HG03439 (cell line): Measurements from ENCODE around the gene NFKBIB.
"Not testable (repeated sequence)": the region's sequence is repeated elsewhere in the genome, so short reads cannot be mapped to it uniquely, and the experiment has no call there.

ENCODE experiments used
- ATAC-seq: cut with Tn5 transposase; IDR thresholded peaks from one replicate; pipeline ENCODE4 v1.9.1; 2021; ENCODE audit warnings: mild to moderate bottlenecking, moderate library complexity; ENCODE audit not compliant: unreplicated experiment

NFKBIB gene

GRCh38 chr19:38922482-38922881 lies 22.7 kb downstream of the NFKBIB start:
- no peak for ATAC-seq

- ATAC-seq, result no peak
Observed at GRCh38 chr19:38924388-38924787, 24.6 kb downstream of the NFKBIB start.

GRCh38 chr19:38928391-38929001 lies 28.7 kb downstream of the NFKBIB start:
- ATAC-seq, result no peak

- ATAC-seq, result peak; percentile 76
Observed at GRCh38 chr19:38929929-38930775, 30.4 kb downstream of the NFKBIB start, which contains the start of gene SARS2. TSS of gene SARS2 (minus strand) at chr19:38930763. CDS start at chr19:38930736, 27 bp downstream.

GRCh38 chr19:38930776-38931520 lies 31.2 kb downstream of the NFKBIB start, which contains the start of gene MRPS12:
TSS of gene MRPS12 (plus strand) at chr19:38930944. CDS start at chr19:38931295, 351 bp downstream.
- peak; percentile 93 for ATAC-seq

GRCh38 chr19:38931521-38931793 lies 31.7 kb downstream of the NFKBIB start:
- ATAC-seq, result no peak

- no peak for ATAC-seq
Observed at GRCh38 chr19:38932425-38933179, 32.8 kb downstream of the NFKBIB start.

- ATAC-seq, result no peak
Observed at GRCh38 chr19:38933544-38933943, 33.8 kb downstream of the NFKBIB start.

GRCh38 chr19:38939957-38940356 lies 40.2 kb downstream of the NFKBIB start:
- ATAC-seq, result no peak

- ATAC-seq, result not testable (repeated sequence)
Observed at GRCh38 chr19:38941466-38941865, 41.7 kb downstream of the NFKBIB start.

- no peak for ATAC-seq
Observed at GRCh38 chr19:38941979-38942378, 42.2 kb downstream of the NFKBIB start.

- ATAC-seq, result no peak
Observed at GRCh38 chr19:38942471-38943181, 42.9 kb downstream of the NFKBIB start.

- ATAC-seq, result no peak
Observed at GRCh38 chr19:38944981-38945506, 45.3 kb downstream of the NFKBIB start.

- no peak for ATAC-seq
Observed at GRCh38 chr19:38945562-38946228, 45.9 kb downstream of the NFKBIB start.

- ATAC-seq, result no peak
Observed at GRCh38 chr19:38946229-38947010, 46.7 kb downstream of the NFKBIB start.

GRCh38 chr19:38949580-38950367 lies 50.0 kb downstream of the NFKBIB start:
- ATAC-seq, result no peak

GRCh38 chr19:38951187-38951586 lies 51.4 kb downstream of the NFKBIB start:
- no peak for ATAC-seq
